ENCODE measurements around the gene SUPT3H.
A peak's percentile ranks its signal among the peaks of the same experiment; 100 is the strongest.

SUPT3H gene

GRCh38 chr6:44824567-44824966 lies 553.2 kb downstream of the SUPT3H start:
- no peak for DNase-seq

DNA sequence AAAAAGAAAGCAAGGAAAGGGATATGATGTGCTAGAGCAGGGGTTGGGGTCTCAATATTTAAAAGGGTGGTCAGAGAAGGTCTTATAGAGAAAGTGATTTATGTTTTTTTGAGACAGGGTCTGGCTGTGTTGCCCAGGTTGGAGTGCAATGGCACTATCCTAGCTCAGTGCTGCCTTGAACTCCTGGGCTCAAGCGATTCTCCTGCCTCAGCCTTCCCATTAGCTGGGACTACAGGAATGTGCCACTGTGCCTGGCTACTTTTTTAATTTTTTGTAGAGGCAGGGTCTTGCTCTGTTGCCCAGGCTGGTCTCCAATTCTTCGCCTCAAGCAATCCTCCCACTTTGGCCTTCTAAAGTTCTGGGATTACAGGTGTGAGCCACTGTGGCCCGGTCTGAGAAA lies 557.0 kb downstream of the SUPT3H start:
- no peak for DNase-seq

DNA sequence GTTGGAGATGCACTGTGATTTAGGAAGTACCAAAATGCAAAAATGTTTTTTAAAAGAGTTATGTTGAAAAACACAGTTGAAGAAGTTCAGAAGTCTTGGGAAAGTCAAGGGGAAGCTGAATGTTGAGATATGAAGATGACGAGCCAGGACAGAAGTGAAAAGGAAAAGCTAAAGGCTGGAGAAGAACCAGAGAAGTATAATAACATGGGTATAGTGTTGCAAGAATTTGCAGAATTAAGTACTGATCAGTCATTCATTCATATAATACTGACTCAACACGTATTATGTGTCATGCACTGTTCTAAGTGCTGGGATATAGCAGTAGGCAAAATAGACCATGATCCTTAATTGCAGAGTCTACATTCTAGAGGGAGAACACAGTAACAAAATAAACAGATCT lies 557.4 kb downstream of the SUPT3H start:
- no peak for DNase-seq

- DNase-seq, result no peak
These were observed 566.3 kb downstream of the SUPT3H start for GRCh38 chr6:44811456-44811855.

DNA sequence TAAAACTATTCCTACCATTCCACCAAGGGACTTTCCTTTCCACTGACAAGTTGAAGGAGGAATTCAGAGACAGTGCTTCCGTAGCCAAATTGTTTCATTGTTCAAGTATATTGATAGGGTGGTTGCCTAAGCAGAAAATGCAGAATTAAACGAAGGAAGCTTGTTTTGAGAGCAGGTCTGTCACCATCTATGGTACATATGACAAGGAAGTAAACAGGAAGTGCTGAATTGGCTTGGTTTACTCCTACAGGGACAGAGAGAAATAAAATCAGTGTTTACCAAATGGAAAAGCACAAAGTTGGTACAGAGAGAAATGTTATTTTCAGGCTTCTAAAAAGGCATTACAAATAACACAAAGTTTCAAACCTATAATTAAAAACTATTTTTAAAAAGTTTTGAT lies 568.5 kb downstream of the SUPT3H start:
- no peak for DNase-seq

GRCh38 chr6:44808148-44808547 lies 569.6 kb downstream of the SUPT3H start:
- no peak for DNase-seq

DNA sequence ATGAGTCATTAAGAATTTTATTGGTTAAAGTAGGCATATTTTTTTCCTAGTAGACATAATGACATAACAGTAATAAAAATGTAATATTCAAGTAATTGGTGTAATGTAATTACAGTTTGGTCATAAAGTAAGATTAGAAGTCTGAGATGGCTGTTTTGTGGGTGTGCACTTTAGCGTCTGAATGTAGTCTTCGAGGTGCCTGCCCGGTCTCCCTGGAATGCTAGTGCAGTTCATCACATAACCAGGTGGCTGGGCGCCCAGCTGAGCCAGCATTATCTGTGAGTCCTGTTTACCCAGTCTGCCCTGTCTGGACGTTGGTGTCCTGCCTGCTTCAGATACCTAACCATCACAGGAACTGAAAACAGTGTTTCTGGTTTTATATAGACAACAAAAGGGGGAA lies 571.1 kb downstream of the SUPT3H start:
- DNase-seq, result peak; percentile 12

- peak; percentile 69 for DNase-seq
These were observed 572.4 kb downstream of the SUPT3H start for GRCh38 chr6:44805238-44805846.

- DNase-seq, result no peak
These were observed 573.1 kb downstream of the SUPT3H start for GRCh38 chr6:44804546-44805159.

- DNase-seq, result no peak
These were observed 573.7 kb downstream of the SUPT3H start for GRCh38 chr6:44804016-44804415.

DNA sequence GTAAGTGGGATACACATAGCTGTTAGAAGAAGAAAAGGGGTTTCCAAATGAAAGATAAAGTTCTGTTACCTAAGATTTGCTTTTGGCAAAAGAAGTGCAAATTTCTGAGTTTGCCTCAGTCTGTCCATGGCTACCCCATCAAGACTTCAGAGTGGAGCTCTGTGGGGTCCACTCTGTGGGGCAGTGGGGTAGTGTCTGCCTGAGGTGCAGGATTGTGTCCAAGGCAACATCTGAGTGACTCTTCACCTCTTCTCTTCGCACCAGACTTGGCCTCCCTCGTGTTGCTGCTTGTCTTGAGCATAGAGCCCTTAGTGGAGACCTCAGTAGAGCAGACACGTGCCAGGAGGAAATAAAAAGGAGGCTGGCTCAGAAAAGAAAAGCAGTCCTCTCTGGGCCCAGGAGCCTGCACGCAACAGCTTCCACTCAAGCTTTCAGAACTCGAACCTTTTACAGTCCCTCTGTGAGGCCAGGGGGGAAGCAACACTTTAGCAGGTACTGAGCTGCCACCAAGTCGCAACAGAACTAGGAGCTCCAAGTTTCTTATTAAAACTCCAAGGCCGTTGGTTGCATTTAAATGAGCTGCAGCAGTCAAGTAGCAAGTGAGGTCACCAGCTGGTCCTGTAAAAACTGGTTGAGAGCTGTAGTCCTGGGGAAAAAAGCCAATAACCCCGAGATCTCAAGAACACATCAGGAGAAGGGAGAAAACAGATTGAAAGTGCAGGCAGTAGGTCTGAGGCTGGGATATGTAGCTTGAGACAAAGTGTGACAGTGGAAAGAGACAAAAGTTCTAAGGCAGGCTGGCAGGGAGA lies 576.7 kb downstream of the SUPT3H start:
- no peak for DNase-seq

DNA sequence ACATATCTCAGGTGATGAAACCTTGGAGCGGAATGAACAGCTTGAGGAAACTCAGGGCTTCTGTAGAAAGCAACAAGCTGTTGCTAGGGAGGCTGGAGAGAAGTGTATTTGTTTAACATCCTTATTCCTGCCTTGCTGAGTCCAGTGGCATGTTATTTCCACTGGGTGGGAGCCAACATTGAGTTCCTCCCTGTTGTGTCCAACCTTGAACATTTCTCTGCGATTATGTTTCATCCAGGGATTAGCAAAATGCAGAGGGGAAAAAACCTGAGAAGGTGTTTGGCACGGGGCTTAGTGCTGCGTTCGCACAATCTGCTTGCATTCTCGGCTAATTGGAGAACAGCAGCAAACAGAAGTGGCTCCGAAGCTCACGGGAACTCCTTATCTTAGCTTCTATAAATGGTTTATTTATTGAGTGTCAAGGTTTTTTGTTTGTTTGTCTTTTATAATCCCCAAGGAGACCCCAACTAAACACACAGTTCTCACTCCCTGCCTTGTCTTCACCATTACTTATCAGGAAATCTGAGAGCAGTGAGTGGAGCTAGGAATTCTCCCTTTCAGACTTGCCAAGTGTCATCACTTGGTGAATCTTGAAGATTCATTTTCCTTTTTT lies 577.5 kb downstream of the SUPT3H start:
- no peak for DNase-seq

- DNase-seq, result no peak
These were observed 580.0 kb downstream of the SUPT3H start for GRCh38 chr6:44797746-44798145.

- no peak for DNase-seq
These were observed 582.4 kb downstream of the SUPT3H start for GRCh38 chr6:44795326-44795725.

DNA sequence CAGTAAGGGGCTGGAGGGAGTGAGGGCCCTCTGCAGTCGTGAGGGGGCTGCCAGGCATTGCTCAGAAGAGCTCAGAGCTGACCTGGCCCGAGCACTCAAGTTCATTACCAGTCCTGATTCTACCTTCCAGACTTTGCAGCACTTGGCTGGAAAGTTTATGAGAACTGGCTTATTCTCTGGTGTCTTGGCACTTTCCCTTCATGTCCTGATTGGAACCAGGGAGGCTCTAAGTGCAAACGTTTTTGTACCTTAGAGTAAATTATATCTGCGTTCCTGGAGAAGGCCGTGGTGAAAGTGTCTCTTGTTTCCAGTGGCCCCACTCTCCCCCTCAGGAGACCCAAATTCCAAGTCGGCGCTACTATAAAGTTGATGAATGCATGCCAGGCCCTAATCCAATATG lies 587.9 kb downstream of the SUPT3H start:
- no peak for DNase-seq

DNA sequence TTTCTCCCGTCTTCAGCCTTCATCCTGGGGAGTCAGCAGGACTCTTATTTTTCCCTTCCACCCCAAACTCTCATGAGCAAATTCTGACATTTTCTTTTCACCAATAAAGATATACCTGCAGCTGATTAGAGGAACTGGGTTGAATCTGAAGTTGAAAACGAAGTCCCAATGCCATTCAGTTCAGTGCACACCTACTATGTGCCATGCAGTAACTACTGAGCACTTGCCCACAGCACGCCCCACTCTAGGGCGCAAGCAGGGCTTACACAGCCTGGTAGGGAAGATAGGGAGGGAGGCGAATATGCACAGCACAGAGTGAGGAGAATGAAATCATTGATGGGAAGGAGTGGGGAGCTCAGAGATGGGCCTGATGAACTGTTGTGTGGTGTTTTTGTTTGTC lies 588.7 kb downstream of the SUPT3H start:
- no peak for DNase-seq

DNA sequence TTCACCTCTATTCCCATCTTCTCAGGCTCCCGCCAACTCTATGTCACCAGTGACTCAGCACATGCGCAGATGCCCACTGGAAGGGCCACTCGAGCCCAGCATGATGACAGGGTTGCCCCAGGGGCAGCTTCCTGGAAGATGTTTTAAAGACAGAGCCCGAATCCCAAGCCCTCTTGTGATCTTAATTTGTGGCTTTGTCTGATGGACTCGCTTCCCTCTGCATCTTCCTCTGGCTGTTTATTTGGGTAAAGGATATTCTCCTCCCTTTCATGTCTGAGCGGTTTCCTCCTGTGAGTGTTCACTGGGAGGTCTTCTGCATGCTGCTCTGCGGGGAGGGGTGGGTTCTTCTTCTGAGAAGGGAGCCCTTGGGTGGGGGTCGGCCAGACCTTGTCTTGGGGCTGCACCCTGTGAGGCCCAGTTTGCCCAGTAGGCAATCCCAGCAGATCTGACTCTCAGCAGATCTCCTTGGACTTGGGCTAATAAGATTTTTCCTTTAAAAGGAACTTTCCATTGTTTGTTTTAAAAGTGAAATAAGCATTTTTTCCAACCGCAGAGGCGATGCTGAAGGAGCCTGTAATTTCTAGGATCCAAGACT lies 589.2 kb downstream of the SUPT3H start:
- DNase-seq, result no peak

DNA sequence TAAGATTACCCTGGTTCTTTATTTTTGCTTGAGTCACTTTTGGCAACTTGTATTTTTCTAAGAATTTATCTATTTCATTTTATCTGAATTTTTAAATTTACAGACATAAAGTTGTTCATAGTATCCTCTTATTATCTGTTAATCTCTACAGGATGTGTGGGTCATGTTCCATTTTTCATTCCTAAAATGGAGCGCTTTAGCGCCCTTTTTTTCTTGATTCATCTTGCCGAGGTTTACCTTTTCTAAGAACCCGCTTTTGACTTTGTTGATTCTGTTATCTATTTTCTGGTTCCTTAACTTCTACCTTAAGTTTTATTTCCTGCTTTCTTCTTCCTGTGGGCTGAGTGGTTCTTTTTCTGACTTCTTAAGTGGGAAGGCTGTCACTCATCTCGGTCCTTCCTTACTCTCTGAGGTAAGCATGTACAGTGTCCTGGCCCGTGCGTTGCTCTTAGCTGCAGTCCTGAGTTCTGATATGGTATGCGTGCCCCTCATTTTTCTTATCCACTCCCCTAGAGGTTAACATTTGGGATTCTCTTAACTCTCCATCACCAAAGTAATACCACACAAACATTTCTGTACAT lies 590.4 kb downstream of the SUPT3H start:
- DNase-seq, result no peak

DNA sequence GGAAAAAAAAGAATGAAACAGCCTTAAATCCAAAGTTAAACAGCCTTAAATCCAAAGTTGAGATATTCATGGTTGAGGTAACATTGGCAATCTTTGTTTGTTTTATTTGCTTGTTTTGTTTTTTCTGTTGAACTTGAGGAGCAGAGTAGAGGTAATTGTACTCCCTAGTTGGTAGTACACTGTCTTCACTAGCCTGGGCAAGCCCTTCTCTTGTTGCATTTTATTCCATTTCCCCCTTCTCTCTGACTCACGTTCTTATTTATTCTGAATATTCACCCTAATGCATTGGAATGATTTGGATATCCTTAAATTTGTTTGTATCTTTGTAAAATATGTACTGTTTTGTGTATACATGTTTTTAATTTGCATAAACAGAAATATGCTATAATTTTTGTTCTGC lies 592.6 kb downstream of the SUPT3H start:
- DNase-seq, result no peak

GRCh38 chr6:44784195-44784594 lies 593.5 kb downstream of the SUPT3H start:
- no peak for DNase-seq

GRCh38 chr6:44782892-44783291 lies 594.8 kb downstream of the SUPT3H start:
- no peak for DNase-seq

- no peak for DNase-seq
These were observed 595.7 kb downstream of the SUPT3H start for GRCh38 chr6:44781912-44782597.
